HG02763 (cell line): ENCODE data around the gene DNAJC27.

Source experiments
- ATAC-seq: cut with Tn5 transposase; IDR thresholded peaks from one replicate; pipeline ENCODE4 v1.9.1; 2021; ENCODE audit warnings: mild to moderate bottlenecking, moderate library complexity; ENCODE audit not compliant: unreplicated experiment

Gene DNAJC27

GRCh38 chr2:24926602-24927252, 45.0 kb downstream of the DNAJC27 start:
- no peak for ATAC-seq

DNA sequence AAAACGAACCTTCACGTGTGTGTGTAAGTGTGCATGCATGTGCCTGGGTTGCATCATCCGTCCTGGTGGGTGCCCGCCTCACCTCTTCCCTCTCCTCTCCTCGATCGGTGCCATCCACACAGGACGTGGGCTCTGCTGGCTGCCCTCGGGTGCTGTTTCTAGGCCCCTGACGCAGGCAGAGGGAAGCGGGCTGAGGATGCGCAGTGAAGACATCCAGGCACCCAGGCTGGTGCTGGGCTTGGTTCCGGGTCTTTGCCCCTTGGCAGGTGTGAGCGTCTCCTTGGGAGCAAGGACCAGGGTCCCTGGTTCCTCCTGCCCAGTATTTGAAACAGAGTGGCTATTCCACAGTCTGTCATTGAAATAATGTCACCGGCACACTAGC, 45.5 kb downstream of the DNAJC27 start:
- no peak for ATAC-seq

DNA sequence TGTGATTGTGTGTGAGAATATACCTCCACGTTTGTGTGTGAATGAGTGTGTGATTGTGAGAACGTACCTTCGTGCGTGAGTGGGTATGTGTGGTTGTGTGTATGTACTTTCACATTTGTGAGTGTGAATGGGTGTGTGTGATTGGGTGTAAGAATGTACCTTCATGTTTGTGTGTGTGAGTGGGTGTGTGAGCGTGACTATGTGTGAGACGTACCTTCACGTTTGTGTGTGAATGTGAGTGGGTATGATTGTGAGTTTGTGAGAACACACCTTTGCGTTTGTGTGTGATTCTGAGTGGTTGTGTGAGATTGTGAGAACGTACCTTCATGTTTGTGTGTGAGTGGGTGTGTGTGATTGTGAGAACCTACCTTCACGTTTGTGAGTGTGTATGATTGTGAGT, 45.9 kb downstream of the DNAJC27 start:
- ATAC-seq = no peak

- no peak for ATAC-seq
Observed at GRCh38 chr2:24924732-24925131, 47.0 kb downstream of the DNAJC27 start.

- no peak for ATAC-seq
Observed at GRCh38 chr2:24924266-24924665, 47.5 kb downstream of the DNAJC27 start.

GRCh38 chr2:24923106-24923505, 48.6 kb downstream of the DNAJC27 start:
- no peak for ATAC-seq

DNA sequence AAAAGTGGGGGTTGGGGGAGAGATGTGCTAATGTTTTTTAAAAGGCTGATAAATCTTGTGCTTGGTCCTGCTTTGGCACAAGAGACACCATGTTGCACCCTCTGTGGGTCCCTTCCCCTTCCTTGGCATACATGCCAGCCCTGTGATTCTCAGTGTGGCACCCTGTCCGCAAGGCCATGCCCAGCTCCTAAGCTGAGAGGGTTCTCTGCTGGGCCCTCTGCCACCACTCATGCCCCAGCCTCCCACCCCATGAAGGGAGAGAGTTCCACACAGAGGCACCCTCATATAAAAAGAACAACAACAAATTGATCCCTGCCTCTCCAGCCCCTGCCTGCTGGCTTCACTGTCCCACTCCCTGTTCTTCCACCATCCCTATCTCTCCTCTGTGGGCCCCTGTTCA, 49.2 kb downstream of the DNAJC27 start:
- no peak for ATAC-seq

- ATAC-seq = no peak
Observed at GRCh38 chr2:24920809-24921441, 50.8 kb downstream of the DNAJC27 start.

DNA sequence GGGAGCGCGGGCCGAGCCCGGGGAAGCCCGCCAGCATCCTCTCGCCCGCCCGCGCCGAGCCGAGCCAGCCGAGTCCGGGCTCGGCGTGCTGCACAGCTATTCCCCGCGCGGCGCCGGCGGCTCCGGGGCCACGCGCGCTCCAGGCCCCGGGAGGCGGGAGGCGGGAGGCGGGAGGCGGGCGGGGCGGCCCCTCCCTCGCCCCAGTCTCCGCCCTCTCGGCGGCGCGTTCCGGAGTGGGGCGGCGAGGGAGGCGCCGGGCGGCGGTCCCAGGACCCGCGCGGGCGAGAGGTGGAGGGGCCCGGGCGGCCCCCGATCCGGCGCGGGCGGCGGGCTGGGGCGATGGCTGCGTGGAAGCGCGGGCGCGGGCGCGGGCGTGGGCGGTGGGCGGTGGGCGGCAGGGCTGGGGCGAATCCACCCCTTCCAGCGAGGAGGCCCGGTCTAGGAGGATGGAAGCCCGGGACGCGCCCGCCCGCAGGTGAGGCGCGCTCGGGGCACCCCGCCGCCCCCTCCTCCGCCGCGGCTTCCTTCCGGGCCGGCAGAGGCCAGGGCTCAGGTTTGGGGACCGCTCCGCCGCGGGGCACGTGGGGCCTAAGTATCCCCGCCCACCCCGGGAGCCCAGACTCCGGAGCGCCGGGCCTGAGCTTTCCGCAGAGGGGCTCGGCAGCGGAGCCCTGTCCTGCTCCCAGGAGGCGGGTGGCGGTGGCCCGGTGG, 51.5 kb downstream of the DNAJC27 start, which contains the start of gene ADCY3:
Gene ADCY3 (minus strand): TSS at position 140 of the 711 bp plus-strand sequence. CDS start 1,250 bp downstream, outside the sequence.
- ATAC-seq = peak; percentile 41

- peak; percentile 19 for ATAC-seq
Observed at GRCh38 chr2:24919506-24920097, 52.2 kb downstream of the DNAJC27 start.

DNA sequence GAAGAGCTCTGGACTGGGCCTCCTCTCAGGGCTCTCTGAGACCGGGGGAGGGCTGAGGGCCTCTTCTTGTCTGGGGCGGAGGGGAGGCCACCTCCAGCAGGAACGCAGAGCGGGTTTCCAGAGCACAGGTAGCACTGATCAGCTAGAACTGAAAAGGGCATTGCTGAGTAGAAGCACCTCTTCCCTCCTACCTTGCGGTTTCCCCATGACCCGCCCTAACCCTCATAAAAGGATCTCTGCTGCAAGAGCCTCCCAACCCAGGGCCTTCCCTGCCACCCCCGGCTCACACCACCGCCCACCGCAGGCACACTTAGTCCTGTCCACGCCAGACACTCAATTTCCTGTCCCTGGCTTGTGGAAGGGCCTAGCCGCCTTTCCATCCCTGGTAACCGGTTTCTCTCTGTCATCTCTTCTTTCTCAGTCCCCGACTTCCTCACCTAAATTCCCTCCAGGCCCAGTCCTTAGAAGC, 52.7 kb downstream of the DNAJC27 start:
- ATAC-seq = no peak

DNA sequence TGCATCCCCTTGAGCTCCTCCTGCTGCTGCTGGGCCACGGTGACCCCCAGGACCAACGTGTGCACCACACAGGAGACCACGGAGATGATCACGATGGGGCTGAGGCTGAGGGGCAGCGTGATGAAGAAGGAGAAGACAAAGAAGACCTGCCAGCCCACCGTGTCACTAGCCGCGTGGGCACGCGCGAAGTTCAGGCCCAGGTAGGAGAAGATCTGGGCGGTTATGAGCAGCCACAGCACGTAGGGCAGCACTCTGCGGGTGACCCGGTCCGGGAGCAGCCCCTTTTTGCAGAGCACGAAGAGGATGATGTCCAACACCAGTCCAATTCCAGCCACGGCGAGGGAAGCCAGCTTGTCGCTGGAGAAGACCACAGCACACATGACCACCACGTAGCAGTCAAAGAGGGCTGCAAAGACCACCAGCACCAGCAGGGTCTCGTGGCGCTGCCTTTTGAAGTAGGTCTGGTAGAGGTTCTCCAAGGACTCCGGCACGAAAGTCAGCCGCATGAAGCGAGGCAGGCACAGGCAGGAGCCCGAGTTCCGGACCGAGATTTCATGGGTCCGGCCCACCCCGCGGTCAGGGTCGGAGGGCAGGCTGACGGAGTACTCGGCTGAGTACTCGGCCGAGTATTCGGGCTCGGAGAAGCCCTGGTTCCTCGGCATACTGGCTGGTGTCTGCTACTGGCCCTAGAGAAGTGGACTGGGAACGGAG, 53.3 kb downstream of the DNAJC27 start:
- no peak for ATAC-seq

GRCh38 chr2:24917731-24918325, 53.9 kb downstream of the DNAJC27 start:
- no peak for ATAC-seq

DNA sequence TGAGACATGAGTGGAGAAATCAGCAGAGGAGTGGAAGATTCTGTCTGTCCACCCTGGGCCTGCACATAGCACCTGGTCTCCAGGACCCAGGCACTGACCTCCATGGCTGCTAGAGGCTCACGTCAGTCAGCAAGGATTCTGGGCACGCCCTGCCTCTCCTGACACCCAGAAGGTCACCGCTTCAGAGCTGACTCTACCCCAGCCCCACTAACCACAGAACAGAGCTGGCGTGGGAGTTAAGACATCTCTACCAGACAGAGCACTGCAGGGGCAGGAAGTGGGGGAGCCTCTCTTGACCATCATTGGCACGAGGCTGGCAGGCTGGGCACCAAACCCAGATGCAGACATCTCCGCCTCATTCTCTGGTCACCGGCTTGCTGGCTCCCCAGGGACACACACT, 54.7 kb downstream of the DNAJC27 start:
- ATAC-seq = peak; percentile 40

- ATAC-seq = no peak
Observed at GRCh38 chr2:24915796-24916195, 56.0 kb downstream of the DNAJC27 start.

DNA sequence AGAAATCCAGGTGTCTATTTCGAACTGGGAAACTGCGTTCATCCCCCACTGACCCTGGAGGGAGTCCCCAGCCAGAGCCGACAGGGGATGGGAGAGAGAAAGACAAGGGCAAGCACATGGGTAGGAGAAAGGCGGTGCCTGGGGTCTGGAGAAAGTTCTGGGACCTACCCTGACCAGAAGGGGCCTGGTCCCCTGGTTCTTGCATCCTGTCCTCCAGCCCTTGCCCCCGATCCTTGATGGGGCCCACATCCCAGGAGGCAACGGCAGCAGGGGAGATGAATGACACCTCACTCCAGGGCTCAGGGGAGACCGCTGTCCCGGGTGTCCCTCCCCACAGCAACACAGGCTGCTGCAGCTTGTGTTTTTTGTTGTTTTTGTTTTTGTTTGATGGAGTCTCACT, 56.6 kb downstream of the DNAJC27 start:
- no peak for ATAC-seq

DNA sequence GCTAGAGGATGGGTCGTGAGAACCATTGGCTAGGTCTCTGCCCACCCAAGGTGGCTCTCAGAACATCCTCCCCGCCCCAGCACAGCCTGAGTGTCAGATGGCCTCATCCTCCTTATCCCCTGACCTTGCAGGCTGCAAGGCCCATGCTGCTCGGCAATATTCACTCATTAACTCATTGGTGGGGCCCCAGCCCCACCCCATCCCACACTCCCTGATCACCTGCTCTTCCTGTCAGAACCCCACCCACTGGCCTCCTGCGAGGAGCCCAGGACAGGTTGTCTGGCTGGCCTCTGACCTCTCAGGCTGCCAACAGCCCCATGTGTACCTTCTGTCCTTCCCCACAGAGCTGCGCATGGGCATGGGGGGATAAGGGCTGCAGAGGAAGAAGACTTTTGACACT, 57.0 kb downstream of the DNAJC27 start:
- ATAC-seq = no peak

- ATAC-seq = no peak
Observed at GRCh38 chr2:24913911-24914310, 57.8 kb downstream of the DNAJC27 start.

DNA sequence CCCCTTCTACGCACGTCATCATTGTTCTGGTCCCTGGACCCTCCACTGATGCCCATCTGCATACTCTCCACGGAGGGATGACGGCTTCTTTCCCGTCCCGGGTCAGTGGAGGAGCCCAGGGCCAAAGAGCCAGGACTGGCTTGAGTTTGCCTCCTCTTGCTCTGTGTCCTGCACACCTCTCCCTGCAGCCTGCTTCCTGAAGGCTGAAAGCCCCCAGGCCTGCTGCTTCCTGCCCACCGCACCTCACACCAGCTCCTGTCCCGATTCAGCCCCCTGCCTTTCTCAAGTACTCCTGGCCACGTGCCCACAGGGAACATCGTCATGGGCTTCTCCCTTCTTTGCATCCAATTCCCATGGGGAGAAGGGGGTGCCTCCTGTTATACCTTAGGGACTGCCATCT, 58.8 kb downstream of the DNAJC27 start:
- ATAC-seq = no peak

- ATAC-seq = no peak
Observed at GRCh38 chr2:24912523-24912922, 59.2 kb downstream of the DNAJC27 start.

DNA sequence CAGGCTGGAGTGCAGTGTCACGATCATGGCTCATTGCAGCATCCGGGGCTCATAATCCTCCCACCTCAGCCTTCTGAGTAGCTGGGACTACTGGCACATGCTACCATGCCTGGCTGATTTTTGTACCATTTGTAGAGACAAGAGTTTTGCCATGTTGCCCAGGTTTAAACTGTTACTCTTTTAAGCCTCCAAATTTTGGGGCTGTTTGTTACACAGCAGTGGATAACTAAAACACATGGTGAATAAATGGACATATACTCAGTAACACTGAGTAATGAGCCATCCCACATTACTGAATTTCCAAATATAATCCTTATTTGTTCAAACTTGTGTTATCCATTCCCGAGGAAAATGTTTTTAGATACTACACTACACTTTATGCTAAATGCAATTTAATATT, 61.5 kb downstream of the DNAJC27 start:
- ATAC-seq = no peak
